ENCODE results near the gene KAZN.

GRCh38 chr1:14678011-14678638 is 79.6 kb downstream of the KAZN start:
- TF ChIP-seq POLR2A (IDR thresholded peaks at IDR 0.05) (no peak), EP300 (IDR thresholded peaks at IDR 0.05) (no peak)
